GM18870 (cell line): ENCODE measurements around the gene FOXP1.

Experiments used
- ATAC-seq: cut with Tn5 transposase; IDR thresholded peaks from one replicate; pipeline ENCODE4 v1.9.1; 2021; ENCODE audit warnings: moderate library complexity; ENCODE audit not compliant: unreplicated experiment

The FOXP1 gene

GRCh38 chr3:71384837-71385716 lies 198.5 kb downstream of the FOXP1 start:
- ATAC-seq, result no peak

GRCh38 chr3:71384388-71384787 lies 199.1 kb downstream of the FOXP1 start:
- no peak for ATAC-seq

- ATAC-seq, result no peak
These were observed 203.4 kb downstream of the FOXP1 start for GRCh38 chr3:71380096-71380495.

- ATAC-seq, result no peak
These were observed 205.0 kb downstream of the FOXP1 start for GRCh38 chr3:71378509-71378908.

GRCh38 chr3:71376911-71377310 lies 206.6 kb downstream of the FOXP1 start:
- no peak for ATAC-seq

GRCh38 chr3:71376503-71376902 lies 207.0 kb downstream of the FOXP1 start:
- no peak for ATAC-seq

- ATAC-seq, result no peak
These were observed 208.9 kb downstream of the FOXP1 start for GRCh38 chr3:71374582-71374981.

- no peak for ATAC-seq
These were observed 210.5 kb downstream of the FOXP1 start for GRCh38 chr3:71372911-71373637.

GRCh38 chr3:71372241-71372768 lies 211.2 kb downstream of the FOXP1 start:
- ATAC-seq, result no peak

- ATAC-seq, result no peak
These were observed 212.2 kb downstream of the FOXP1 start for GRCh38 chr3:71371282-71371681.

GRCh38 chr3:71370467-71370866 lies 213.1 kb downstream of the FOXP1 start:
- no peak for ATAC-seq

- ATAC-seq, result no peak
These were observed 213.7 kb downstream of the FOXP1 start for GRCh38 chr3:71369701-71370391.

- no peak for ATAC-seq
These were observed 216.4 kb downstream of the FOXP1 start for GRCh38 chr3:71366988-71367604.

- no peak for ATAC-seq
These were observed 222.1 kb downstream of the FOXP1 start for GRCh38 chr3:71361334-71361890.

- peak; percentile 72 for ATAC-seq
These were observed 222.8 kb downstream of the FOXP1 start for GRCh38 chr3:71360764-71361163.

- peak; percentile 31 for ATAC-seq
These were observed 223.3 kb downstream of the FOXP1 start for GRCh38 chr3:71360180-71360579.

- peak; percentile 57 for ATAC-seq
These were observed 225.3 kb downstream of the FOXP1 start for GRCh38 chr3:71358243-71358642.

GRCh38 chr3:71356265-71356664 lies 227.3 kb downstream of the FOXP1 start:
- no peak for ATAC-seq

- ATAC-seq, result no peak
These were observed 227.7 kb downstream of the FOXP1 start for GRCh38 chr3:71355862-71356261.

GRCh38 chr3:71355037-71355436 lies 228.5 kb downstream of the FOXP1 start:
- ATAC-seq, result no peak
